Activated B cell treated with CpG ODN at 0.5 μM for 24 hours (primary cell): Measurements from ENCODE around the gene ARHGAP4. TPM values are rescaled to one million over a fixed set of nuclear protein-coding genes. Genes with fewer than 3 reads are reported as not detected.

Experiments
- ATAC-seq: fragments of 200-7000 bp; cut with Tn5 transposase; one replicate; pipeline ENCODE4 v1.10.0; 2021; ENCODE audit warnings: low read depth, mild to moderate bottlenecking, moderate library complexity
- CTCF ChIA-PET: fragments of 350-600 bp; sonication (Branson Sonifier 250); formaldehyde crosslinking; loops from one replicate; lab custom pipeline; 2021; ENCODE audit warnings: antibody characterized with exemption; lab: Charles Lee
- POLR2A ChIA-PET: fragments of 350-600 bp; sonication (Branson Sonifier 250); formaldehyde crosslinking; loops from one replicate; lab custom pipeline; 2021; ENCODE audit warnings: antibody characterized with exemption; lab: Charles Lee
- DNase-seq: peaks from one replicate; pipeline ENCODE4 v3.0.0; 2022
- H3K27ac Mint-ChIP-seq: one replicate; pipeline ENCODE4 v1.8.0; 2020; ENCODE audit warnings: mixed read lengths
- H3K27me3 Mint-ChIP-seq: one replicate; pipeline ENCODE4 v1.8.0; 2021; ENCODE audit warnings: mixed read lengths
- H3K36me3 Mint-ChIP-seq: one replicate; pipeline ENCODE4 v1.8.0; 2021; ENCODE audit warnings: low read depth, mixed read lengths
- H3K4me1 Mint-ChIP-seq: one replicate; pipeline ENCODE4 v1.8.0; 2021; ENCODE audit warnings: mixed read lengths
- H3K4me3 Mint-ChIP-seq: one replicate; pipeline ENCODE4 v1.8.0; 2020; ENCODE audit warnings: mild to moderate bottlenecking, mixed read lengths
- H3K9me3 Mint-ChIP-seq: one replicate; pipeline ENCODE4 v1.8.0; 2020; ENCODE audit warnings: mixed read lengths
- intact Hi-C: fragments of 100-400 bp; cut with micrococcal nuclease; formaldehyde crosslinking; loops from one replicate; pipeline ENCODE4 v1.15.1; 2024
- total RNA-seq: library from RNA; stranded (reverse); gene quantifications from 2 replicates; pipeline ENCODE4 v1.2.3, GENCODE V29; 2022
- TF ChIP-seq, protein P1 (sequence below): fragments of 200-600 bp; IDR thresholded peaks from one replicate; pipeline ENCODE4 v1.8.0; 2022; ENCODE audit warnings: antibody characterized with exemption, mild to moderate bottlenecking

Gene ARHGAP4
- total RNA-seq, 1 donor from 2014 or later = 158 TPM

DNA sequence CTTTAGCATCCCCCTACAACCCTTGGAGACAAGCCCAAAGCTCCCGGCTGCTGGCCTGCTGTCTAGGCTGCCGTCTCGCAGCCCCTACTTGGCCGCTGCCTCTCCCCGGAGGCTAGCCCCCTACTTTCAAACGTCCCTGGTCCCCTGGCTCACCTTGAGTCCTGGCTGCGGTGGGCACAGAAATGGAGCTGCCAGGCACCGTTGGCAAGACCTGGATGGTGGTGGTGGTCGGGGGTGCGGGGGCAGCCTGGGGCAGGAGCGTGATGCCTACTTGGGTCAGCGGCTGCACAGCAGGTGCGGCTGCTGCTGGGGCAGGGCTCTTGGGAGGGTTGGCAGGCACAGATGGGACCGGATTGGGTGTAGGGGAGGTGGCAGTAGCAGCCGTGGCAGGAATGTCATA is 33.6 kb upstream of the ARHGAP4 start:
- no peak for ATAC-seq
- intact Hi-C loops = loop anchor here (5.0 kb wide), 1 partner anchor 1002 kb away; no protein-coding TSS in a partner anchor
- no peaks in the 10 kb centered on the region for H3K27me3 Mint-ChIP-seq
- POLR2A ChIA-PET = interaction anchor here (0.6 kb wide), 1 partner anchor 18 kb away, joined by 6 read pairs; no protein-coding TSS in a partner anchor
- H3K27ac Mint-ChIP-seq = no peak overlapping the region
- CTCF ChIA-PET = no interaction called here
- TF ChIP-seq, protein P1, sequence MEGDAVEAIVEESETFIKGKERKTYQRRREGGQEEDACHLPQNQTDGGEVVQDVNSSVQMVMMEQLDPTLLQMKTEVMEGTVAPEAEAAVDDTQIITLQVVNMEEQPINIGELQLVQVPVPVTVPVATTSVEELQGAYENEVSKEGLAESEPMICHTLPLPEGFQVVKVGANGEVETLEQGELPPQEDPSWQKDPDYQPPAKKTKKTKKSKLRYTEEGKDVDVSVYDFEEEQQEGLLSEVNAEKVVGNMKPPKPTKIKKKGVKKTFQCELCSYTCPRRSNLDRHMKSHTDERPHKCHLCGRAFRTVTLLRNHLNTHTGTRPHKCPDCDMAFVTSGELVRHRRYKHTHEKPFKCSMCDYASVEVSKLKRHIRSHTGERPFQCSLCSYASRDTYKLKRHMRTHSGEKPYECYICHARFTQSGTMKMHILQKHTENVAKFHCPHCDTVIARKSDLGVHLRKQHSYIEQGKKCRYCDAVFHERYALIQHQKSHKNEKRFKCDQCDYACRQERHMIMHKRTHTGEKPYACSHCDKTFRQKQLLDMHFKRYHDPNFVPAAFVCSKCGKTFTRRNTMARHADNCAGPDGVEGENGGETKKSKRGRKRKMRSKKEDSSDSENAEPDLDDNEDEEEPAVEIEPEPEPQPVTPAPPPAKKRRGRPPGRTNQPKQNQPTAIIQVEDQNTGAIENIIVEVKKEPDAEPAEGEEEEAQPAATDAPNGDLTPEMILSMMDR = no peak
- peaks cover 2% of the 10 kb centered on the region for H3K4me1 Mint-ChIP-seq
- DNase-seq = no peak
- H3K4me3 Mint-ChIP-seq = no peak overlapping the region
- peaks cover 71% of the 10 kb centered on the region for H3K36me3 Mint-ChIP-seq
- H3K9me3 Mint-ChIP-seq = no peaks in the 10 kb centered on the region

DNA sequence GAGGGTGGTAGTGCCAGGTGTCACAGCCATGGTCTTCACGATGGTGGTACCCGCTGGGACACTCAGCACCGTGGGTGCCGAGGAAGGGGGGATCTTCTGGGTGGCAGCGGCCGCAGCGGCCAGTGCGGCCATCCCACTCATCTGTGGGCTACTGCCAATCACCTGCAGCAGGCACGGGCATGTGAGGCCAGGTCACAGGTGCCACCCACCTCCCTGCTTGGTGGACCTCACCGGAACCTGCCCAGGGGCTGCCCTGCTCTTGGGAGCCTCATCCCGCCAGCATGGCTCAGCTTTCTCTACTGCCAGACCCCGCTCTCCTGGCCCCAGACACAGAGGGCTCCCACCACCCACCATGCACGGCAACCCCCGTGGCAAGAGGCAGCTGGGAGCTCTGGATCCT is 32.5 kb upstream of the ARHGAP4 start:
- no peaks in the 10 kb centered on the region for H3K4me1 Mint-ChIP-seq
- intact Hi-C loops = no loop called here
- no peak overlapping the region for H3K27ac Mint-ChIP-seq
- TF ChIP-seq, protein P1 = no peak
- ATAC-seq (no peak), DNase-seq (no peak)
- CTCF ChIA-PET = no interaction called here
- H3K4me3 Mint-ChIP-seq = no peak overlapping the region
- no peaks in the 10 kb centered on the region for H3K27me3 Mint-ChIP-seq
- peaks cover 77% of the 10 kb centered on the region for H3K36me3 Mint-ChIP-seq
- POLR2A ChIA-PET = no interaction called here
- H3K9me3 Mint-ChIP-seq = no peaks in the 10 kb centered on the region

DNA sequence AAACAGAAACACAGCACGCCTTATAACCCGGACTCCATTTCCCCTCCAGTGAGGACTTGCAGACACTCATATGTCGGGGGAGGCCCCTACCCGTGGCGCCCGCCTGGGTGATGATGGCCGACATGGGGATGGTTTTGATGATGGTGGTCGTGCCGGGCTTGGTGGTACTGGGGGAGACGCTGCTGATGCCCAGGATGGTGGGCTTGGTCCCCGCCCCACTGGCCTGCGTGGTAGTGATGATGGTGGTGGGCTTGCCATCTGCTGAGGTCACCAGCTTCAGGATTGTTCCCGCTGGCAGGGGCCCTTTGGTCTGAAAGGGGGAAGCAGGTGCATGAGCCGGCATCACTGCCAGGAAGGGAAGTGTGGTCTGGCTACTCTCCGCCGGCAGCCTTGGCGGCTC is 31.2 kb upstream of the ARHGAP4 start:
- Mint-ChIP-seq H3K27ac (no peak overlapping the region), H3K4me1 (peaks cover 2% of the 10 kb centered on the region), H3K4me3 (no peak overlapping the region), H3K27me3 (no peaks in the 10 kb centered on the region), H3K36me3 (peaks cover 73% of the 10 kb centered on the region), H3K9me3 (no peaks in the 10 kb centered on the region)
- ChIA-PET CTCF (no interaction called here), POLR2A (no interaction called here)
- DNase-seq (no peak), ATAC-seq (no peak)
- intact Hi-C loops = no loop called here
- TF ChIP-seq, protein P1 = no peak

DNA sequence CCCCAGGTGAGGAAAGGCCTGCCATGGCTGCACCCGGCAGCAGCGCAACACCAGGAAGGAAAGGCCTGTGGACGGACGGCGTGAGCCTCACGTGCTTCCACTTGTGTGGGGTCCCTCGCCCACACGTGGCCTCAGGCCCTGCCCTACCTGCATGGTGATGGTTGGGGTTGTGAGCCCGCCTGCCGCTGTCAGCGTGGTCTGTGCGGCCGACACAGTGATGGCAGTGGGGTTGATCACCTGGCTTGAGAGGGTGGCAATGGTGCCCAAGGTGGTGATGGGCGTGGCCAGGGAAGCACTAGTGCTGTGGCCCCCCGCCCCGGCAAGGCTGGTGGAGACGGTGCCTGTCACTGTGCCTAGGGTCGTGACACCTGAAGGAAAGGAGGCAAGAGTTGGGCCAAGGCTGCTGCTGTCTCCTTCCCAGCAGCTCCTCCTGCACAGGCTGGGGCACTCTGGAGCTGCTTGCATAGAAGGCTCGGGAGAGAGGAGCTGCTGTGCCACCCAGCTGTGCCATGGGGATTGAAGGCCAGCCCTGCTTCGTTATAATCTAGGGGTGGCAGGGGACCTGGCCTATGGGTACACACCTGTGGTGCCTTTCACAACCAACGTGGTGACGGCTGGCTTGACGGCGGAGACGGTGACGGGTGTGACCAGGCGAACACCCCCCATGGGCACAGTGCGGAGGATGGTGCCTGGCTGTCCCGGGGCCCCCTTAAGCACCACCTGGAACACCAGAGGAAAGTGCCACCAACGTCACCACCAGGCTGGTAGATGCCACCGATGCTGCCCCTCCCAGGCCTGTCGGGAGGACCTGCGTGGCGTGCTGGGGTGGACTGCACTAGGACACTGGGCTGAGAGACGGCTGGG is 30.2 kb upstream of the ARHGAP4 start:
- H3K36me3 Mint-ChIP-seq = peaks cover 70% of the 10 kb centered on the region

DNA sequence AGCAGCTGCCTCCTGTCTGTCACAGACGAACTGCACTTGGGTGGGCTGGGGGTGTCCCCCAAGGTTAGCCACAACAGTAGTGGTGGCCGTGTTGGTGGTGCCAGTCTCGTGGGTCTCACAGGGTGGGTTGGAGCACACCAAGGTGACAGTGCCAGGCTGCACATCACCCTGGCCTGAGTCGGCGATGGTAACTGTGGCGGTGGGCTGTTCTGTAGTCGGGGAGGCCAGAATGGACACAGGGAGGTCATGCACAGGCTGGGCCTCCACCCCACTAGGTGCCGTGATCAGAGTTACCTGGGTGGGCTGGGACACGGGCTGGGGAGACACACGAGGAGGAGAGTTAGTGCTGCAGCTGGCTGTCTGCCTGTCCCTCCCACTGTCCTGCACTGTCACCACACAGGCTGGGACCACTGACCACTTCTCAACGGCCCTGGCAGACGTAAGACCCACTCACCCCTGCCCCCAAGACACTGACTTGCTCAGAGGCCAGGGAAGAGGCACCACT is 29.2 kb upstream of the ARHGAP4 start:
- Mint-ChIP-seq H3K4me3 (no peak overlapping the region), H3K27me3 (no peaks in the 10 kb centered on the region), H3K36me3 (peaks cover 72% of the 10 kb centered on the region), H3K4me1 (peaks cover 2% of the 10 kb centered on the region), H3K9me3 (no peaks in the 10 kb centered on the region), H3K27ac (no peak overlapping the region)
- ATAC-seq (no peak), DNase-seq (no peak)
- TF ChIP-seq, protein P1 = no peak
- CTCF ChIA-PET = no interaction called here
- POLR2A ChIA-PET = no interaction called here
- intact Hi-C loops = no loop called here

More for the DNA sequence above, 30.2 kb upstream of the ARHGAP4 start:
- ChIA-PET POLR2A (no interaction called here), CTCF (no interaction called here)
- Mint-ChIP-seq H3K9me3 (no peaks in the 10 kb centered on the region), H3K27me3 (no peaks in the 10 kb centered on the region), H3K27ac (no peak overlapping the region), H3K4me1 (peaks cover 2% of the 10 kb centered on the region), H3K4me3 (no peak overlapping the region)
- TF ChIP-seq, protein P1 = no peak
- intact Hi-C loops = no loop called here
- DNase-seq = no peak
- no peak for ATAC-seq
